SW 1271 (cell line): ENCODE measurements around the gene LCE6A.

Source experiments
- DNase-seq, 2 experiments: peaks; one replicate each; lab custom pipeline; 2025; lab: John Stamatoyannopoulos, UW

The LCE6A gene

DNA sequence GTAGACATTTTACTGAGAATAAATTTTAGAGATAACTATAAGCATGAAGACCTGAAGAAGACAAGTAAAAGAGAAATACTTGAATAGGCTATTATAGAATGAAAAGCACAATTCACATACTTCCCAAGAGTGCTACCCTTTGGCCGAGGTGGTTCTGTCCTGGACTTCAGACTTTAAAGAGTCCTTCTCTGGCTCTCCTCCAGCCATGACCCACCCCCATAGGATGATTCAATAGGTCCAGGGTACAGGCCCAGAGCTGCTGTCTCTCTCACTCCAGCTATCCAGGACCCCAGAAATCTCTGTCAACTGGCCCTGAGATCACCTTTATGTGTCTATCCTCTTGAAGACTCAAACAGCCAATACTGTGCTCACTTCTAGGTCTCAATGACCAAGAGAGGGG, 34.2 kb downstream of the LCE6A start:
- DNase-seq, result no peak

DNA sequence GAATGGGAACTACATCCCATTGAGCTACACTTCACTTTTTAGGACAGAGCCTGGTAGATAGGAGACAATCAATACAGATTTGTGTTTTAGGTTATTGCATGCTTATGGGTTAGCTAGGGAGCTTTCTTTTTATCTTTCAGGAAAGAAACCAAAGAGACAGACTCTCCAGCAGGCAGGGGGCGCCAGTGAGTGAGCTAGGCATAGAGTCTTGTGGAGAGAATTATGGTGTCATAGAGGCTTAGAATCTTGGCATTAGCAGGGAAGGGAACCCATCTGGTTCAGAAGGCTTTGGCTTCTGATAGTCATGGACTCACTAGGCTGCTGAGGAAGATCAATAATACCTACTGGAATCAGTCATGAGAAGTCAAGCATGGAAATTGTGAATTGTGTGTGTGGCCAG, 35.4 kb downstream of the LCE6A start, which contains the start of gene SMCP:
Gene SMCP, plus strand, starts transcription at position 281 of the 400 bp plus-strand sequence. CDS start 6,101 bp downstream, outside the sequence.
- DNase-seq, result no peak

DNA sequence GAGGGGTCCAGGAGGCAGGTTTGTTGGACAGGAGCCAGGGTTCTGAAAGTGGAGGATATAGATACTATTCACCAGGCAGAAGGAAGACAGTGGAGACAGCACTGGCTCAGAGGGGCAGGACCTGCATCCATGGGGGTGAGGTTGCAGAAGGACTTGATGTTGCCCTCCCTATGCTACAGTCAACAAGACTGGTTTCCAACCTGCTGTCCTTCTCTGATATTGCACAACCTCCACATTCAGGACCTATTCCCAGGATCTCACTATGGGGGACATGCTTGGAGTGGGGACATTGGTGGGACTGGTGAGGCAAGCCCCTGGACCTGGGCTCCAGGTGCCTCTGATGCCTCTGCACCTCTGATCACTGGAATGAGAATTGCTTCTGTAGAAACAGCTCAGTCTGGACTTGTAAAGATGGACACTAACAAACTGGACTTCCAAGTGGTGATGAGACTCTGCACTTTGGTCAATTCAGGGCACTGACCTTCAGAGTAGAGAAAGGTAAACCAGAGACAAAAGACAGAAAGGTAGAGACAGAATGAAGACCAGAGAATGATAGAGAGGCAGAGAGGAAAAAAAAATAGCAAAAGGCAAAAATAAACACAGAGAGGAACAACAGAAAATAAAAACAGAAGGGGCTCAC, 37.0 kb downstream of the LCE6A start:
- no peak for DNase-seq

DNA sequence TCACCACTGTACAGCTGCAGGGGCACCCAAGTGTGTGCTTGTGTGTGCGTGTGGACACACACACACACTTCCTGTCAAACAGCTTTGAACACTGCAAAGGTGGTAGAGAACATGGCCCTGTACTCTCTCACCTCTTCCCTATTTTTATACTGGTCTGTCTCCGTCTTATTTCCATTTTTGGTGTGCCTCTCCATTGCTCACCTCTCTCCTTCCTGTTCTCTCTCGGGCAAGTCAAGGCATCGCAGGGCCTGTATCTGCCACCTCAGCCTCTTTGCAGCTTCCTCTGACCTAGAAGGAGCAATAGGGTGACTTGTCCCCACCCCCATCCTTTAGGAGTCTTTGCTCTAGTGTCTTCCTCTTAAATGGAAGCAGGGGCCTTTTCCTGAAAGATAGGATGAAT, 37.7 kb downstream of the LCE6A start:
- no peak for DNase-seq

DNA sequence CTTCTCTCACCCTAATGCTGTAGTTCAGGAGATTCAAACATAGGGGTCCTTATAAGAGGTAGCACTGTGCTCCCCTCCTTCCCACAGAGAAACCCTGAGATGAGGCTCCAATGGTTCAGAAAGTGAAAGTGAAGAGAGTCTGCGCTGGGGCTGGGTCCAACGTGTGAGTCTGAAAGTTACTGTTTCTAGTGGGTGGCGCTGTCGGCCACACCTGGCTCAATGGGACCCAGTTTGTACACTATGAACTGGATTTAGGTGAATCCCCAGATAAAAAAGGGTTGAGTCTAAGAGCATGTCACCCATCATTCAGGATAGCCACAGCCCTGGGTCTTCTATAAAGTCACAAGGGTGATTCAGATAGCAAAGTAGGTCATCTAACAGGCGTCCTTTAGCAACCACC, 38.3 kb downstream of the LCE6A start:
- DNase-seq, result no peak

DNA sequence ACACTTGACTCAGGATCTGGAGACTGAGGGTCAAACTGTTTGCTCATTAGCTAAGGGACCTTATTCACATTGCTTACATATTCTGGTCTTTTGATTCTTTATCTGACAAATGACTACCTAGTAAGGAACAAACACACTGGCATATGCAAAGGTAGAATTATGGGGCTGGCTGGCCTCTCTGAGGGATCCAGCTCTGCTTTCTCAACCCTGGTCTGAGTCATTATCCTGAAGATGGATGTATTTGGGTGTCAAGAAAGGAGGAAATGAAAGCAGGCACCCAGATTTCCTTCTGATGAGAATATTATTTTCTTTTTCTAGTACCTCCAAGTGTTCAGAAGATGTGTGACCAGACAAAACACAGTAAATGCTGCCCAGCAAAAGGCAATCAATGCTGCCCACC, 41.4 kb downstream of the LCE6A start:
- no peak for DNase-seq

DNA sequence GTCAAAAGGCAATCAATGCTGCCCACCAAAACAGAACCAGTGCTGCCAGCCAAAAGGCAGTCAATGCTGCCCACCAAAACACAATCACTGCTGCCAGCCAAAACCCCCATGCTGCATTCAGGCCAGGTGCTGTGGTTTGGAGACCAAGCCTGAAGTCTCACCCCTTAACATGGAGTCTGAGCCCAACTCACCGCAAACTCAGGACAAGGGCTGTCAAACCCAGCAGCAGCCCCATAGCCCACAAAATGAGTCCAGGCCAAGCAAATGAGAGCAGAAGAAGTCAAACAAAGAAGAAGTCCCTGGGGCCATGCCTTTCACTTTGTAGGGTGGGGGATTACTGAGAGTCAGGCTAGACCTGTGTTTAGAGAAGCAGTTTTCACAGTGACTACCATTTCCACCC, 41.9 kb downstream of the LCE6A start:
- no peak for DNase-seq

DNA sequence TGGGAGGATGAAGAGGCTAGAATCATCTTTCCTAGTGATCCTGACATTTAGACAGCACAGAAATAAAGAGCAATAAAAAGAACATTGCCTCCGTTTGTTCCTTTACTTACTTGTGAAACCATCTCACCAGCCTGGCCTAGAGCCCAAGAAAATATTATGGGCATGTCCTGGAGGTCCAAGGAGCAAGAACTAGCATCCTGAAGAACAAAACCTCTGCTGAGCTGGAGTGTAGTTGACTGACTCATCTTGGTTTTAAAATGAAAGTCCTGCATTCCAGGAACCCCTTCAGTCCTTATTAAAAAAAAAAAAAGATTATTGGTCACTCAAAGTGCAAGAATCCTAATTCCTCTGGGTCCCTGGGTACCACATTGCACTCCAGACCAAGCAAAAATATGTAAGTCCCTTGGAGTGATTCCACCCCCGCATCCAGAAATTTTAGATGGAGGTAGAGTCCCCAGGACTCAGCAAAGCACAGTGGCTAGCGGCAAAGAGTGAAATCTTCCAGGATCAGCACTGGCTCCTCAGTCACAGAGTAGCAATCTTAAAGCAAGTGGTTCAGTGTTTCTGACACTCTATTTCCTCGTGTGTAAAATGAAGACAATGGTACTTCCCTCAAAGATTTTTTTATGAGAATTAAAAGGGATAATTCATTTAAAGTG, 42.4 kb downstream of the LCE6A start:
- DNase-seq, result no peak

DNA sequence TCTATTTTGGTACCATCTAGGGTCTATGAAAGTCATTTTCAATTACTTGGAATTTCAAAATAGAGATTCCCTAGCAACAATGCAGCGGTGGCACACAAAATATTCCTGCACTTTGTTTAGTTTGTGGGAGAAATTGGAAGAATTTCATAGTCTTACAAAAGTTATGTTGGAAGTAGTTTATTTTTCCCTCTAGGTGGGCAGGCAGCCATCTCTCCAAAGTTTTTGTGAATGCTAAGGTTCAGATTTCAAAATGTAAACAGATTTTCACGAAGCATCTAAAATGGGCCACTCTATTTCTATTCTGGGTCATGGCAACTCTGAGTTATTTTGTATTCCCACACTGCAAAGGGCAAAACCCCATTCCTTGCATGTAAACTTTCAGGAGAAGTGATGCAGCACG, 43.4 kb downstream of the LCE6A start:
- no peak for DNase-seq

DNA sequence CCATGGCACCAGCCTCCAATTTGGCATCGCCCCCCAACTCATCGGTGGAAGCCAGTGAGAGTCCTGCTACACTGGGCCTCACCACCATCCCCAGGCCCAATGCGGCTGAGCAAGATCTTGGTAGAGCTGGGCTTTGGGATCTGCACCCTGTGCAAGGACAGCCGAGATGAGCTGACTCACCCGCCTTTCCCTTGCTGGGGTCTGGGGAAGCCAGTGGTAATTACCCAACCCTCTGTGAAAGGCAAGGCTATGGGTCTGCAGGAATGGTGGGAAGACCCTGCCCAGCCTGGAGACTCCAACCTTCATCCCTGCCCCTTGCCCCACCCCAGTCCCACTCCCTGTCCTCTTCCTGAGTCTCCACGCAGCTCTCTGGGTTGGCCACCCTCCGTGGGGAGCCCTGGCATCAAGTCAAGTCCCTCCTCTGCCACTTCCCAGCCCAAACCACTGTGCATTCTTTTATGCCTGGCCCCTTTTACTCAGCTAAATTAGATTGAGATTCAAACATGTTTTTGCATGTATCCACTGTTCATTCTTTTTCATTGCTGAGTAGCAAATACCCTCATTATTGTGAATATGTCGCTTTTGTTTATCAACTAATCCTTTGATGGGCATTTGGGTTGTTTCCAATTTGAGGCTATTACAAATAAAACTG, 44.2 kb downstream of the LCE6A start:
- DNase-seq, result no peak

DNA sequence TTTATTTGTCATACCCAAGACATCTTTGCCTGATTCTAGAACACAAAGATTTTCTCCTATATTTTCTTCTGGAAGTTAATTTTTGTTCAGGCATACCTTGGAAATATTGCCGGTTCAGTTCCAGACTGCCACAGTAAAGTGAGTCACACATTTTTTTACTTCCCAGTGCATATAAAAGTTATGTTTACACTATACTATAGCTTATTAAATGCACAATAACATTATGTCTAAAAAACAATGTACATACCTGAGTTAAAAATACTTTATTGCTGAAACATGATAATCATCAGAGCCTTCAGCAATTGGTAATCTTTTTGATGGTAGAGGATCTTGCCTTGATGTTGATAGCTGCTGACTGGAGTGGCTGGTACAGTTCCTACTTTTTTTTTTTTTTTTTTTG, 45.5 kb downstream of the LCE6A start:
- DNase-seq, result no peak
